Transverse colon (tissue), 4 donors: ENCODE results near the gene AGAP1. TPM values are rescaled to one million over a fixed set of nuclear protein-coding genes. Genes with fewer than 3 reads are reported as not detected.
A peak's percentile ranks its signal among the peaks of the same experiment; 100 is the strongest.

Source experiments
- DNase-seq: peaks from one replicate; pipeline ENCODE4 v3.0.0-alpha.2; 2019
- H3K27ac ChIP-seq, 4 donors: fragments of 200-600 bp; sonication (generic); 2 replicates each; pipeline ENCODE4 v1.5.1; 2016 to 2018; ENCODE audit warnings: inconsistent platforms in 4 of 4
- H3K27me3 ChIP-seq: fragments of 200-600 bp; sonication (generic); 2 replicates; pipeline ENCODE4 v1.5.1; 2017; ENCODE audit warnings: inconsistent platforms
- H3K36me3 ChIP-seq, 4 donors: fragments of 200-600 bp; sonication (generic); 2 replicates each; pipeline ENCODE4 v1.5.1; 2017 to 2019; ENCODE audit warnings: inconsistent platforms in 4 of 4
- H3K4me1 ChIP-seq, 4 donors: fragments of 200-600 bp; sonication (generic); 2 replicates each; pipeline ENCODE4 v1.5.1; 2017 to 2020; ENCODE audit warnings: inconsistent platforms in 4 of 4
- H3K4me3 ChIP-seq, 4 donors: fragments of 200-600 bp; sonication (generic); 1 replicate in 1 of 4; 2 replicates in 3 of 4; pipeline versions ENCODE4 v1.5.1 to v1.6.1; 2017 to 2019; ENCODE audit warnings: inconsistent platforms in 4 of 4
- H3K9me3 ChIP-seq, 2 donors: fragments of 200-600 bp; sonication (generic); 2 replicates each; pipeline ENCODE4 v1.5.1; 2017 to 2019; ENCODE audit warnings: inconsistent platforms in 2 of 2
- CTCF ChIP-seq, 5 experiments: fragments of 200-600 bp in 3 of 5; fragments of 450-650 bp in 2 of 5; sonication (generic) in 3 of 5; IDR thresholded peaks; 1 replicate in 2 of 5; 2 replicates in 3 of 5; pipeline ENCODE4 v1.5.1; 2016 to 2017; ENCODE audit warnings: antibody characterized with exemption in 5 of 5, inconsistent platforms in 3 of 5, mild to moderate bottlenecking in 2 of 5, moderate library complexity in 1 of 5
- EP300 ChIP-seq: sonication (generic); formaldehyde crosslinking; IDR thresholded peaks from one replicate; pipeline ENCODE4 v1.6.1; 2017; ENCODE audit warnings: antibody characterized with exemption, low read depth
- POLR2A ChIP-seq: fragments of 450-650 bp; IDR thresholded peaks from one replicate; pipeline ENCODE4 v1.6.1; 2016; ENCODE audit warnings: antibody characterized with exemption, mild to moderate bottlenecking, moderate library complexity
- POLR2AphosphoS5 ChIP-seq, 3 donors: sonication (generic); formaldehyde crosslinking; IDR thresholded peaks; one replicate each; pipeline ENCODE4 v1.6.1; 2016; ENCODE audit warnings: antibody characterized with exemption in 3 of 3
- WGBS, 2 donors: methylation state at CpG; one replicate each; pipeline ENCODE4 v1.1.5; 2018; ENCODE audit warnings: low coverage in 1 of 2; 5-methylcytosine and 5-hydroxymethylcytosine counted together
- in situ Hi-C, 4 donors: fragments of 200-750 bp; cut with MboI; loops; one replicate each; pipeline versions ENCODE4 v1.15.0 to v1.15.1; 2017; ENCODE audit warnings: low sequenced_read_pairs in 3 of 4, low pct_ligation_motif_present in 1 of 4, low pct_unique_long_range_greater_than_20kb in 1 of 4
- intact Hi-C: fragments of 100-400 bp; cut with DNase I; formaldehyde crosslinking; loops from one replicate; pipeline ENCODE4 v1.15.1; 2023; ENCODE audit warnings: low total_unique reads
- total RNA-seq, 4 donors: library from RNA; depleted of rRNA; stranded (reverse); fragments of >200 nt; gene quantifications; one replicate each; pipeline ENCODE4 v1.1.0, GENCODE V29; 2016

AGAP1 gene
- total RNA-seq, 4 donors from 2014 or later: 56.1 to 96.9 (median 71.2) TPM

- 50 to 86% methylated on average over 1 of the region's 1 CpG for WGBS, 2 donors
- H3K27me3 ChIP-seq: no peaks in the 10 kb centered on the region
- intact Hi-C loops (no loop called here), in situ Hi-C loops (loop anchor here in 1 of 4 donors (25.0 kb wide), 1 partner anchor 349 kb away; no protein-coding TSS in a partner anchor)
- H3K4me3 ChIP-seq: no peak overlapping the region
- no peak for DNase-seq
- no peak for TF ChIP-seq POLR2AphosphoS5 (IDR thresholded peaks at IDR 0.05)
- no peak for TF ChIP-seq EP300
- TF ChIP-seq POLR2A: no peak
- TF ChIP-seq CTCF (IDR thresholded peaks at IDR 0.05): no peak
- no peak overlapping the region for H3K27ac ChIP-seq
- no peaks in the 10 kb centered on the region for H3K4me1 ChIP-seq
- no peaks in the 10 kb centered on the region for H3K36me3 ChIP-seq
- no peaks in the 10 kb centered on the region for H3K9me3 ChIP-seq
Measured at GRCh38 chr2:235486729-235487128, 7.1 kb upstream of the AGAP1 start.

DNA sequence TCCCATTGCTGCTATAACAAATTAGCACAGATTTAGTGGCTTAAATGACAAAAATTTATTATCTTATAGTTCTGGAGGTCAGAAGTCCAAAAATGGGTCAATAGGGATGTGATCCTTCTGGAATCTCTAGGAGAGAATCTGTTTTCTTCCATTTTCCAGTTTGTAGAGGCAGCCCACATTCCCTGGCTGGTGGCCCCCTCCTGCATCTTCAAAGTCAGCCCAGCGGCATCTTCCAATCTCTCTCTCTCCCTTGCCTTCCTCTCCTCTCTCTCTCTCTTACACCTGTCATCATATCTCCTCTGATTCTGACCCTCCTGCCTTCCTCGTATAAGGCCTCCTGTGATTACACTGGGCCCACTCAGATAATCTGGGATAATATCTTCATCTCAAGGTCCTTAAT lies 3.9 kb upstream of the AGAP1 start:
- in situ Hi-C loops (loop anchor here in 2 of 4 donors (10.0 to 25.0 kb wide), 2 partner anchors 255 to 353 kb away; no protein-coding TSS in a partner anchor), intact Hi-C loops (no loop called here)
- H3K36me3 ChIP-seq: no peaks in the 10 kb centered on the region

GRCh38 chr2:235492850-235493344 lies 946 bp upstream of the AGAP1 start:
- no peak for DNase-seq
- H3K27me3 ChIP-seq: no peaks in the 10 kb centered on the region
- intact Hi-C loops: no loop called here

More for the DNA sequence above, 3.9 kb upstream of the AGAP1 start:
- no peak overlapping the region for H3K27ac ChIP-seq
- no peak for DNase-seq
- WGBS, 2 donors: 89 to 100% methylated on average over 2 of the region's 2 CpGs
- no peaks in the 10 kb centered on the region for H3K27me3 ChIP-seq
- peaks cover 4 to 8% (median 5%) of the 10 kb centered on the region in 4 donors for H3K4me1 ChIP-seq
- TF ChIP-seq EP300 (no peak), CTCF (IDR thresholded peaks at IDR 0.05) (no peak), POLR2A (no peak), POLR2AphosphoS5 (IDR thresholded peaks at IDR 0.05) (no peak)
- H3K9me3 ChIP-seq: no peaks in the 10 kb centered on the region
- no peak overlapping the region for H3K4me3 ChIP-seq

GRCh38 chr2:235493402-235493774 lies 455 bp upstream of the AGAP1 start:
- in situ Hi-C loops: loop anchor here in 2 of 4 donors (10.0 to 25.0 kb wide), 2 partner anchors 251 to 356 kb away; no protein-coding TSS in a partner anchor
- 12% methylated on average over 29 of the region's 33 CpGs; no CpG with 5 or more reads in 1 of the 2 donors for WGBS, 2 donors

More at GRCh38 chr2:235492850-235493344, 946 bp upstream of the AGAP1 start:
- Histone ChIP-seq H3K36me3 (no peaks in the 10 kb centered on the region), H3K4me1 (peaks cover 5 to 33% (median 28%) of the 10 kb centered on the region in 4 donors), H3K9me3 (no peaks in the 10 kb centered on the region), H3K4me3 (peak overlapping the region in 3 of 4 donors; percentile 61 to 81 (median 75)), H3K27ac (peak overlapping the region; percentile 84 to 90 (median 89))
- no peak for TF ChIP-seq CTCF (IDR thresholded peaks at IDR 0.05)
- no peak for TF ChIP-seq POLR2AphosphoS5 (IDR thresholded peaks at IDR 0.05)
- TF ChIP-seq POLR2A: no peak
- 47% methylated on average over 27 of the region's 27 CpGs; no CpG with 5 or more reads in 1 of the 2 donors for WGBS, 2 donors
- in situ Hi-C loops: loop anchor here in 2 of 4 donors (10.0 to 25.0 kb wide), 2 partner anchors 252 to 356 kb away; no protein-coding TSS in a partner anchor

More at GRCh38 chr2:235493402-235493774, 455 bp upstream of the AGAP1 start:
- intact Hi-C loops: no loop called here
- TF ChIP-seq POLR2A: no peak
- no peak for TF ChIP-seq CTCF (IDR thresholded peaks at IDR 0.05)
- TF ChIP-seq POLR2AphosphoS5 (IDR thresholded peaks at IDR 0.05): no peak
- TF ChIP-seq EP300: no peak
- Histone ChIP-seq H3K36me3 (no peaks in the 10 kb centered on the region), H3K4me3 (peak overlapping the region; percentile 54 to 81 (median 68)), H3K9me3 (no peaks in the 10 kb centered on the region), H3K4me1 (peaks cover 5 to 33% (median 28%) of the 10 kb centered on the region in 4 donors), H3K27me3 (no peaks in the 10 kb centered on the region), H3K27ac (peak overlapping the region; percentile 84 to 90 (median 89))
- no peak for DNase-seq
